Thymus (tissue), 11 donors: Measurements from ENCODE around the gene OSBPL9. TPM values are rescaled to one million over a fixed set of nuclear protein-coding genes. Genes with fewer than 3 reads are reported as not detected.

Experiments used
- DNase-seq, 9 donors: peaks; one replicate each; pipeline ENCODE4 v3.0.0-alpha.2; 2013; ENCODE audit warnings: low spot score in 9 of 9, low read depth in 6 of 9, missing footprints in 1 of 9
- H3K27ac ChIP-seq, 2 donors: one replicate each; pipeline ENCODE4 v1.5.1; 2013; ENCODE audit warnings: control low read depth in 1 of 2, low read depth in 1 of 2, low read length in 1 of 2, mild to moderate bottlenecking in 1 of 2, moderate library complexity in 1 of 2
- H3K27me3 ChIP-seq, 2 donors: one replicate each; pipeline ENCODE4 v1.5.1; 2013; ENCODE audit warnings: low read length in 1 of 2; ENCODE audit not compliant: control insufficient read depth in 2 of 2, insufficient read depth in 1 of 2
- H3K36me3 ChIP-seq, 2 donors: one replicate each; pipeline ENCODE4 v1.5.1; 2013; ENCODE audit warnings: low read length in 1 of 2, mild to moderate bottlenecking in 1 of 2, moderate library complexity in 1 of 2; ENCODE audit not compliant: control insufficient read depth in 2 of 2, insufficient read depth in 2 of 2
- H3K4me1 ChIP-seq, 2 donors: one replicate each; pipeline ENCODE4 v1.5.1; 2013; ENCODE audit warnings: low read length in 2 of 2; ENCODE audit not compliant: control insufficient read depth in 2 of 2, insufficient read depth in 2 of 2
- H3K4me3 ChIP-seq, 2 donors: one replicate each; pipeline ENCODE4 v1.5.1; 2013; ENCODE audit warnings: low read length in 2 of 2, control low read depth in 1 of 2, mild to moderate bottlenecking in 1 of 2
- H3K9me3 ChIP-seq, 2 donors: one replicate each; pipeline ENCODE4 v1.5.1; 2013; ENCODE audit warnings: low read length in 1 of 2, mild to moderate bottlenecking in 1 of 2; ENCODE audit not compliant: control insufficient read depth in 2 of 2, insufficient read depth in 1 of 2
- WGBS: extraction: QIAGEN DNeasy Blood & Tissue Kit; methylation state at CpG from one replicate; pipeline ENCODE4 v1.1.7; 2013; 5-methylcytosine and 5-hydroxymethylcytosine counted together
- polyA plus RNA-seq: library from polyadenylated mRNA; stranded (reverse); fragments of 200-250 nt; gene quantifications from one replicate; pipeline ENCODE4 v1.2.3, GENCODE V29; 2013
- total RNA-seq: library from RNA; stranded (reverse); fragments of 120-200 nt; gene quantifications from one replicate; pipeline ENCODE4 v1.2.4, GENCODE V29; 2013
- donor health status: healthy.

OSBPL9 gene
- total and polyA plus RNA-seq, 2 donors, result 53.7 to 58.1 TPM

GRCh38 chr1:51716746-51717145 lies 99.9 kb downstream of the OSBPL9 start:
- peaks cover 0 to 3% of the 10 kb centered on the region in 2 donors for H3K9me3 ChIP-seq
- H3K27ac ChIP-seq, result no peak overlapping the region
- H3K36me3 ChIP-seq, result no peaks in the 10 kb centered on the region
- H3K27me3 ChIP-seq, result no peaks in the 10 kb centered on the region
- 99% methylated on average over 3 of the region's 3 CpGs for WGBS
- DNase-seq, result no peak
- peaks cover 4 to 5% of the 10 kb centered on the region in 2 donors for H3K4me1 ChIP-seq
- no peak overlapping the region for H3K4me3 ChIP-seq

GRCh38 chr1:51717842-51718241 lies 101.0 kb downstream of the OSBPL9 start:
- Histone ChIP-seq H3K9me3 (no peaks in the 10 kb centered on the region), H3K4me1 (peaks cover 4 to 5% of the 10 kb centered on the region in 2 donors), H3K27ac (no peak overlapping the region), H3K27me3 (no peaks in the 10 kb centered on the region), H3K36me3 (no peaks in the 10 kb centered on the region), H3K4me3 (no peak overlapping the region)
- no peak for DNase-seq
- WGBS, result 98% methylated on average over 3 of the region's 3 CpGs

GRCh38 chr1:51719146-51719545 lies 102.3 kb downstream of the OSBPL9 start:
- no peaks in the 10 kb centered on the region for H3K27me3 ChIP-seq
- DNase-seq, result no peak
- H3K9me3 ChIP-seq, result no peaks in the 10 kb centered on the region
- no peak overlapping the region for H3K4me3 ChIP-seq
- no peak overlapping the region for H3K27ac ChIP-seq
- 85% methylated on average over 2 of the region's 2 CpGs for whole genome bisulfite sequencing
- peaks cover 4 to 5% of the 10 kb centered on the region in 2 donors for H3K4me1 ChIP-seq
- H3K36me3 ChIP-seq, result no peaks in the 10 kb centered on the region

- Histone ChIP-seq H3K9me3 (no peaks in the 10 kb centered on the region), H3K4me3 (no peak overlapping the region), H3K27me3 (no peaks in the 10 kb centered on the region), H3K36me3 (no peaks in the 10 kb centered on the region), H3K4me1 (peaks cover 9 to 11% of the 10 kb centered on the region in 2 donors), H3K27ac (no peak overlapping the region)
- 95% methylated on average over 4 of the region's 4 CpGs for WGBS
- no peak for DNase-seq
Measured at GRCh38 chr1:51724797-51725196, 107.9 kb downstream of the OSBPL9 start.

- peaks cover 14 to 15% of the 10 kb centered on the region in 2 donors for H3K4me1 ChIP-seq
- DNase-seq, result no peak
- no peak overlapping the region for H3K27ac ChIP-seq
- no peaks in the 10 kb centered on the region for H3K9me3 ChIP-seq
- H3K27me3 ChIP-seq, result no peaks in the 10 kb centered on the region
- H3K4me3 ChIP-seq, result no peak overlapping the region
- no peaks in the 10 kb centered on the region for H3K36me3 ChIP-seq
Measured at GRCh38 chr1:51726051-51726450, 109.2 kb downstream of the OSBPL9 start.

- Histone ChIP-seq H3K27me3 (no peaks in the 10 kb centered on the region), H3K36me3 (no peaks in the 10 kb centered on the region), H3K27ac (no peak overlapping the region), H3K9me3 (no peaks in the 10 kb centered on the region), H3K4me1 (peaks cover 14 to 15% of the 10 kb centered on the region in 2 donors), H3K4me3 (no peak overlapping the region)
- 91% methylated on average over 2 of the region's 2 CpGs for WGBS
- DNase-seq, result no peak
Measured at GRCh38 chr1:51726544-51727225, 109.8 kb downstream of the OSBPL9 start.

GRCh38 chr1:51727366-51727765 lies 110.5 kb downstream of the OSBPL9 start:
- WGBS, result 95% methylated on average over 4 of the region's 4 CpGs
- Histone ChIP-seq H3K9me3 (no peaks in the 10 kb centered on the region), H3K27me3 (no peaks in the 10 kb centered on the region), H3K4me1 (peaks cover 14 to 15% of the 10 kb centered on the region in 2 donors), H3K36me3 (no peaks in the 10 kb centered on the region), H3K4me3 (no peak overlapping the region), H3K27ac (no peak overlapping the region)
- no peak for DNase-seq

- Histone ChIP-seq H3K9me3 (no peaks in the 10 kb centered on the region), H3K4me1 (peaks cover 14 to 15% of the 10 kb centered on the region in 2 donors), H3K36me3 (no peaks in the 10 kb centered on the region), H3K27me3 (no peaks in the 10 kb centered on the region), H3K27ac (peak overlapping the region in 1 of 2 donors; percentile 76), H3K4me3 (peak overlapping the region; percentile 78 to 87)
- no peak for DNase-seq
- WGBS, result 55% methylated on average over 12 of the region's 12 CpGs
Measured at GRCh38 chr1:51728611-51729155, 111.8 kb downstream of the OSBPL9 start.

- Histone ChIP-seq H3K9me3 (no peaks in the 10 kb centered on the region), H3K4me3 (peak overlapping the region; percentile 78 to 87), H3K36me3 (no peaks in the 10 kb centered on the region), H3K27ac (peak overlapping the region; percentile 76 to 81), H3K4me1 (peaks cover 14 to 15% of the 10 kb centered on the region in 2 donors), H3K27me3 (no peaks in the 10 kb centered on the region)
- peak; percentile 57 to 94 (median 80) for DNase-seq
- under 1% methylated on average over 53 of the region's 53 CpGs for WGBS
Measured at GRCh38 chr1:51729156-51729823, 112.4 kb downstream of the OSBPL9 start.
